Endothelial cell of umbilical vein (primary cell): Measurements from ENCODE around the gene KRTAP29-1. TPM values are rescaled to one million over a fixed set of nuclear protein-coding genes. Genes with fewer than 3 reads are reported as not detected.

Source experiments
- BruUV-seq: library from RNA; stranded (reverse); fragments of 400-500 nt; replicated peaks from 2 replicates; lab custom pipeline; 2021; lab: Mats Ljungman, UMichigan
- CTCF ChIA-PET: fragments of 300-600, 350-600 bp; sonication (Branson Sonifier 250); formaldehyde crosslinking; loops from one replicate; lab custom pipeline; 2021; ENCODE audit warnings: antibody characterized with exemption, inconsistent platforms; lab: Charles Lee
- POLR2A ChIA-PET: fragments of 300-600, 350-600 bp; sonication (Branson Sonifier 250); formaldehyde crosslinking; loops from one replicate; lab custom pipeline; 2021; ENCODE audit warnings: antibody characterized with exemption, inconsistent platforms; lab: Charles Lee
- DNase-seq: peaks from one replicate; pipeline ENCODE4 v3.0.0-alpha.2; 2011; ENCODE audit warnings: low read depth, low spot score
- FAIRE-seq: peaks from 2 replicates; lab custom pipeline; 2011; peaks lifted over from hg19 to GRCh38; lab: Jason Lieb, UNC
- H2AFZ ChIP-seq: 2 replicates; pipeline ENCODE4 v1.6.0; 2012; ENCODE audit warnings: low read depth, low read length, control low read depth, inconsistent platforms
- H3K27ac ChIP-seq: 2 replicates; pipeline ENCODE4 v1.5.1; 2011; ENCODE audit warnings: low read depth, mild to moderate bottlenecking, control low read depth, low read length, moderate library complexity; ENCODE audit not compliant: insufficient read depth
- H3K27me3 ChIP-seq, 2 experiments: 2 replicates each; pipeline versions ENCODE4 v1.6.0 to v1.6.1; 2011; ENCODE audit warnings: low read length in 2 of 2, mixed read lengths in 1 of 2; ENCODE audit not compliant: control insufficient read depth in 2 of 2, insufficient read depth in 2 of 2
- H3K36me3 ChIP-seq, 2 experiments: 2 replicates in 1 of 2; 3 replicates in 1 of 2; pipeline ENCODE4 v1.5.1; 2011; ENCODE audit warnings: low read length in 2 of 2, mild to moderate bottlenecking in 1 of 2, moderate library complexity in 1 of 2; ENCODE audit not compliant: control insufficient read depth in 2 of 2, insufficient read depth in 2 of 2; ENCODE audit errors: extremely low read depth in 1 of 2
- H3K4me1 ChIP-seq: 3 replicates; pipeline ENCODE4 v1.5.1; 2011; ENCODE audit warnings: mild to moderate bottlenecking, low read length; ENCODE audit not compliant: control insufficient read depth, insufficient read depth; ENCODE audit errors: extremely low read depth
- H3K4me2 ChIP-seq: 2 replicates; pipeline ENCODE4 v1.6.1; 2011; ENCODE audit warnings: low read length, control low read depth, mixed read lengths; ENCODE audit not compliant: insufficient read depth
- H3K4me3 ChIP-seq, 3 experiments: fragments of 200-600 bp in 1 of 3; sonication (generic), shearing (Covaris generic) in 1 of 3; replicated peaks in 1 of 3; 2 replicates each; pipeline ENCODE4 v1.5.1; 2011 to 2016; ENCODE audit warnings: control low read depth in 3 of 3, low read length in 3 of 3, mild to moderate bottlenecking in 2 of 3, inconsistent platforms in 1 of 3, low read depth in 1 of 3, moderate library complexity in 1 of 3; ENCODE audit not compliant: insufficient read depth in 1 of 3
- H3K79me2 ChIP-seq: 2 replicates; pipeline ENCODE4 v1.6.0; 2012; ENCODE audit warnings: low read length, inconsistent platforms; ENCODE audit not compliant: control insufficient read depth, insufficient read depth
- H3K9ac ChIP-seq: replicated peaks from 2 replicates; pipeline ENCODE3; 2011; ENCODE audit warnings: low read length, control low read depth; ENCODE audit not compliant: insufficient read depth; ENCODE audit errors: extremely low read depth
- H3K9me1 ChIP-seq: replicated peaks from 3 replicates; pipeline ENCODE4 v1.6.0; 2011; ENCODE audit warnings: mild to moderate bottlenecking, low read length; ENCODE audit not compliant: control insufficient read depth, insufficient read depth; ENCODE audit errors: extremely low read depth
- H3K9me3 ChIP-seq: replicated peaks from 2 replicates; pipeline ENCODE4 v1.5.1; 2012; ENCODE audit warnings: low read length, inconsistent platforms; ENCODE audit not compliant: control insufficient read depth, insufficient read depth
- H4K20me1 ChIP-seq: replicated peaks from 2 replicates; pipeline ENCODE3; 2011; ENCODE audit warnings: mild to moderate bottlenecking, low read length; ENCODE audit not compliant: control insufficient read depth, insufficient read depth; ENCODE audit errors: extremely low read depth
- EZH2 ChIP-seq: IDR thresholded peaks from 2 replicates; pipeline ENCODE4 v1.6.1; 2012; ENCODE audit warnings: borderline replicate concordance, low read depth, mild to moderate bottlenecking, moderate library complexity, low read length, inconsistent platforms; ENCODE audit not compliant: severe bottlenecking
- FOS ChIP-seq: IDR thresholded peaks from 2 replicates; pipeline ENCODE4 v1.6.1; 2011; ENCODE audit warnings: mild to moderate bottlenecking, low read length, moderate library complexity, borderline replicate concordance; ENCODE audit not compliant: insufficient read depth
- GATA2 ChIP-seq: IDR thresholded peaks from 2 replicates; pipeline ENCODE4 v1.7.0; 2011; ENCODE audit warnings: low read depth, mild to moderate bottlenecking, moderate library complexity, mixed read lengths, low read length; ENCODE audit not compliant: insufficient read length, insufficient read depth
- JUN ChIP-seq: IDR thresholded peaks from 2 replicates; pipeline ENCODE4 v1.6.1; 2011; ENCODE audit warnings: borderline replicate concordance, low read depth; ENCODE audit not compliant: insufficient read length, insufficient read depth
- MYC ChIP-seq: IDR thresholded peaks from one replicate; pipeline ENCODE4 v1.6.1; 2011; ENCODE audit warnings: mild to moderate bottlenecking, low read depth, low read length
- POLR2A ChIP-seq: IDR thresholded peaks from 2 replicates; pipeline ENCODE4 v1.6.1; 2012; ENCODE audit warnings: low read depth, mild to moderate bottlenecking, control low read depth, low read length
- POLR2AphosphoS5 ChIP-seq: IDR thresholded peaks from 2 replicates; pipeline ENCODE4 v1.6.1; 2012; ENCODE audit warnings: low read depth, mild to moderate bottlenecking, control low read depth, low read length, moderate library complexity; ENCODE audit not compliant: insufficient read depth
- dilution Hi-C: fragments of 300-500 bp; cut with MboI; formaldehyde crosslinking; loops from one replicate; pipeline ENCODE4 v1.15.0; 2019; ENCODE audit warnings: low sequenced_read_pairs; ENCODE audit not compliant: extremely low pct_ligation_motif_present
- intact Hi-C: fragments of 100-400 bp; cut with micrococcal nuclease; formaldehyde crosslinking; loops from one replicate; pipeline ENCODE4 v1.10.0; 2022
- polyA plus RNA-seq, 4 experiments: library from polyadenylated mRNA; depleted of rRNA in 3 of 4; stranded (reverse) in 3 of 4; unstranded in 1 of 4; fragments of >200 nt; gene quantifications; 2 replicates each; pipeline versions ENCODE4 v1.2.1 to v1.2.3, GENCODE V29; 2011 to 2012; ENCODE audit warnings: missing spikeins in 1 of 4
- total RNA-seq: library from RNA; stranded (reverse); gene quantifications from 2 replicates; pipeline ENCODE4 v1.2.3, GENCODE V29; 2021
- TF ChIP-seq, protein P1 (sequence below), 2 donors: IDR thresholded peaks; 1 replicate in 1 of 2; 2 replicates in 1 of 2; pipeline ENCODE4 v1.5.1; 2011; ENCODE audit warnings: low read length in 2 of 2, mild to moderate bottlenecking in 2 of 2, moderate library complexity in 2 of 2, control low read depth in 1 of 2, inconsistent platforms in 1 of 2, low read depth in 1 of 2; ENCODE audit not compliant: insufficient read depth in 1 of 2; ENCODE audit errors: extremely low read depth in 1 of 2
- TF ChIP-seq, protein P2 (sequence below): IDR thresholded peaks from 2 replicates; pipeline ENCODE4 v1.6.1; 2011; ENCODE audit not compliant: insufficient read depth, insufficient read length

Gene KRTAP29-1
- total and polyA plus RNA-seq, 2 donors (not counting 3 experiments of a cell fraction or from before 2014, with no cell fraction given) = not detected

DNA sequence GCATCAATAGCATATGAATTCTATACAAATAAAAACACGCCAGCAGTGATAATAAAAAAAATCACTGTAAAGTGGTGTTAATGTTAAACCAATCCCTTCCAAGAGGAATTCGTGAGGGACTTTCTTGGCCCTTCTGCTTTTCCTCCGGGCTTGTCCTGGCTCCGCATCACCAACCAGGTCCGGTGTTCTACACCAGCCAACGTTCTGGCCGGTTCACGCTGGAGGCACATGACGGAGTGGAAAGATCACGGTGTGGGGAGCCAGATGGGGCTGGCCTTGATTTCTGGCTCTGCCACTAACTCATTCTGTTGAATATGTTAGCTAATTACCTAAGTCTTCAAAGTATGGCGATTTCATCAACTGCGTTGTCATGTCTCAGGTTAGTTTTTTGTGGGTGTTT is 1.4 kb upstream of the KRTAP29-1 start:
- dilution Hi-C loops = no loop called here
- FAIRE-seq (no peak), DNase-seq (no peak)
- Histone ChIP-seq H3K9ac (no peak overlapping the region), H3K4me3 (no peak overlapping the region), H3K36me3 (no peaks in the 10 kb centered on the region), H4K20me1 (no peaks in the 10 kb centered on the region), H3K4me2 (no peak overlapping the region), H3K4me1 (no peaks in the 10 kb centered on the region), H3K27me3 (no peaks in the 10 kb centered on the region), H3K27ac (no peak overlapping the region), H3K79me2 (no peaks in the 10 kb centered on the region), H3K9me3 (no peaks in the 10 kb centered on the region), H2AFZ (no peak overlapping the region), H3K9me1 (no peaks in the 10 kb centered on the region)
- TF ChIP-seq EZH2 (no peak), GATA2 (no peak), FOS (no peak), JUN (no peak), MYC (no peak), POLR2AphosphoS5 (no peak), POLR2A (no peak)
- TF ChIP-seq, protein P1, sequence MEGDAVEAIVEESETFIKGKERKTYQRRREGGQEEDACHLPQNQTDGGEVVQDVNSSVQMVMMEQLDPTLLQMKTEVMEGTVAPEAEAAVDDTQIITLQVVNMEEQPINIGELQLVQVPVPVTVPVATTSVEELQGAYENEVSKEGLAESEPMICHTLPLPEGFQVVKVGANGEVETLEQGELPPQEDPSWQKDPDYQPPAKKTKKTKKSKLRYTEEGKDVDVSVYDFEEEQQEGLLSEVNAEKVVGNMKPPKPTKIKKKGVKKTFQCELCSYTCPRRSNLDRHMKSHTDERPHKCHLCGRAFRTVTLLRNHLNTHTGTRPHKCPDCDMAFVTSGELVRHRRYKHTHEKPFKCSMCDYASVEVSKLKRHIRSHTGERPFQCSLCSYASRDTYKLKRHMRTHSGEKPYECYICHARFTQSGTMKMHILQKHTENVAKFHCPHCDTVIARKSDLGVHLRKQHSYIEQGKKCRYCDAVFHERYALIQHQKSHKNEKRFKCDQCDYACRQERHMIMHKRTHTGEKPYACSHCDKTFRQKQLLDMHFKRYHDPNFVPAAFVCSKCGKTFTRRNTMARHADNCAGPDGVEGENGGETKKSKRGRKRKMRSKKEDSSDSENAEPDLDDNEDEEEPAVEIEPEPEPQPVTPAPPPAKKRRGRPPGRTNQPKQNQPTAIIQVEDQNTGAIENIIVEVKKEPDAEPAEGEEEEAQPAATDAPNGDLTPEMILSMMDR (IDR thresholded peaks at IDR 0.05; ENCODE audit: extremely low read depth in 1 of 2, insufficient read depth in 1 of 2, low read depth in 1 of 2, low read length in 2 of 2) = no peak
- TF ChIP-seq, protein P2, sequence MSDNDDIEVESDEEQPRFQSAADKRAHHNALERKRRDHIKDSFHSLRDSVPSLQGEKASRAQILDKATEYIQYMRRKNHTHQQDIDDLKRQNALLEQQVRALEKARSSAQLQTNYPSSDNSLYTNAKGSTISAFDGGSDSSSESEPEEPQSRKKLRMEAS = no peak
- ChIA-PET POLR2A (no interaction called here), CTCF (no interaction called here)
- intact Hi-C loops = no loop called here
- no TSS peak for BruUV-seq
